Smooth muscle cell (in vitro differentiated cells): ENCODE results near the gene CCNI2. TPM values are rescaled to one million over a fixed set of nuclear protein-coding genes. Genes with fewer than 3 reads are reported as not detected.

Experiments used
- DNase-seq: peaks from one replicate; lab custom pipeline; 2025; ENCODE audit not compliant: unreplicated experiment; lab: John Stamatoyannopoulos, UW
- H2AFZ ChIP-seq: fragments of 200-600 bp; sonication (generic); 2 replicates; pipeline ENCODE4 v1.6.0; 2016; ENCODE audit warnings: antibody characterized with exemption, low read depth, mild to moderate bottlenecking
- H3F3A ChIP-seq: fragments of 200-600 bp; sonication (generic); 2 replicates; pipeline ENCODE4 v1.6.0; 2017; ENCODE audit warnings: antibody characterized with exemption, low read depth
- H3K27ac ChIP-seq: fragments of 200-600 bp; sonication (generic); 2 replicates; pipeline ENCODE4 v1.5.1; 2016; ENCODE audit warnings: low read depth, mild to moderate bottlenecking
- H3K27me3 ChIP-seq: fragments of 200-600 bp; sonication (generic); 2 replicates; pipeline ENCODE4 v1.6.1; 2016; ENCODE audit warnings: low read depth, mild to moderate bottlenecking
- H3K36me3 ChIP-seq: fragments of 200-600 bp; sonication (generic); 2 replicates; pipeline ENCODE4 v1.5.1; 2016; ENCODE audit warnings: low read depth
- H3K4me1 ChIP-seq: fragments of 200-600 bp; sonication (generic); 2 replicates; pipeline ENCODE4 v1.5.1; 2016; ENCODE audit warnings: low read depth
- H3K4me2 ChIP-seq: fragments of 200-600 bp; sonication (generic); 2 replicates; pipeline ENCODE4 v1.6.0; 2016; ENCODE audit warnings: mild to moderate bottlenecking
- H3K4me3 ChIP-seq: fragments of 200-600 bp; sonication (generic); 2 replicates; pipeline ENCODE4 v1.5.1; 2016; ENCODE audit warnings: mild to moderate bottlenecking
- H3K79me2 ChIP-seq: fragments of 200-600 bp; sonication (generic); 2 replicates; pipeline ENCODE4 v1.6.0; 2016; ENCODE audit warnings: low read depth, mild to moderate bottlenecking
- H3K9ac ChIP-seq: fragments of 200-600 bp; sonication (generic); 2 replicates; pipeline ENCODE4 v1.6.0; 2016; ENCODE audit warnings: low read depth
- H3K9me3 ChIP-seq: fragments of 200-600 bp; sonication (generic); replicated peaks from 2 replicates; pipeline ENCODE4 v1.5.1; 2016; ENCODE audit warnings: low read depth
- H4K20me1 ChIP-seq: fragments of 200-600 bp; sonication (generic); 2 replicates; pipeline ENCODE4 v1.6.0; 2016; ENCODE audit warnings: low read depth
- CTCF ChIP-seq: fragments of 200-600 bp; sonication (generic); IDR thresholded peaks from 2 replicates; pipeline ENCODE4 v1.5.1; 2017; ENCODE audit warnings: borderline replicate concordance, mild to moderate bottlenecking, antibody characterized with exemption; ENCODE audit not compliant: insufficient read depth, poor library complexity, severe bottlenecking
- WGBS: methylation state at CpG from one replicate; pipeline ENCODE4 v1.1.7; 2016; ENCODE audit warnings: low lambda C conversion rate; 5-methylcytosine and 5-hydroxymethylcytosine counted together
- polyA plus RNA-seq: library from polyadenylated mRNA; unstranded; fragments of >200 nt; fragmentation: Nextera tagmentation; extraction: Ambion mirVana; gene quantifications from 2 replicates; pipeline ENCODE4 v1.2.1, GENCODE V29; 2016
- total RNA-seq: library from RNA; depleted of rRNA; stranded (reverse); fragments of >200 nt; gene quantifications from 2 replicates; pipeline ENCODE4 v1.2.3, GENCODE V29; 2014

The CCNI2 gene
- total RNA-seq, result 0.36 and 0.81 TPM in 2 replicates
- 0.41 and 1.7 TPM in 2 replicates for polyA plus RNA-seq

- DNase-seq, result no peak
- peak within 1 kb of the TSS; percentile 54 for H3K4me3 ChIP-seq
- no peak within 1 kb of the TSS for H3K9ac ChIP-seq
- WGBS, result 3% methylated on average over 44 of the region's 59 CpGs
- H3K4me2 ChIP-seq, result peak within 1 kb of the TSS; percentile 84
- H3F3A ChIP-seq, result no peaks in the 10 kb centered on the region
- H4K20me1 ChIP-seq, result no peaks in the 10 kb centered on the region
- H3K27ac ChIP-seq, result no peak within 1 kb of the TSS
- no peaks in the 10 kb centered on the region for H3K36me3 ChIP-seq
- H3K79me2 ChIP-seq, result no peaks in the 10 kb centered on the region
- peak within 1 kb of the TSS; percentile 27 for H2AFZ ChIP-seq
- peaks cover 4% of the 10 kb centered on the region for H3K4me1 ChIP-seq
- H3K27me3 ChIP-seq, result peaks cover 63% of the 10 kb centered on the region
- H3K9me3 ChIP-seq, result no peaks in the 10 kb centered on the region
- TF ChIP-seq CTCF, result peak; percentile 23
Observed at GRCh38 chr5:132746954-132747615, at the start of gene CCNI2. CCNI2 (plus strand) TSS chr5:132747426; CDS start chr5:132747496, 70 bp downstream.

- H3K36me3 ChIP-seq, result peaks cover 10% of the 10 kb centered on the region
- no peak for DNase-seq
- H3K9me3 ChIP-seq, result no peaks in the 10 kb centered on the region
- no peaks in the 10 kb centered on the region for H3K79me2 ChIP-seq
- no peak overlapping the region for H3K27ac ChIP-seq
- TF ChIP-seq CTCF, result no peak
- no peaks in the 10 kb centered on the region for H4K20me1 ChIP-seq
- H3K4me3 ChIP-seq, result no peak overlapping the region
- no peak overlapping the region for H2AFZ ChIP-seq
- no peak overlapping the region for H3K4me2 ChIP-seq
- WGBS, result 98% methylated on average over 1 of the region's 1 CpG
- no peaks in the 10 kb centered on the region for H3F3A ChIP-seq
- no peaks in the 10 kb centered on the region for H3K27me3 ChIP-seq
- H3K9ac ChIP-seq, result no peak overlapping the region
- H3K4me1 ChIP-seq, result no peaks in the 10 kb centered on the region
Observed at GRCh38 chr5:132704875-132705274, 42.4 kb upstream of the CCNI2 start.

- TF ChIP-seq CTCF, result no peak
- Histone ChIP-seq H3K9me3 (no peaks in the 10 kb centered on the region), H2AFZ (no peak overlapping the region), H3K9ac (no peak overlapping the region), H3K4me1 (no peaks in the 10 kb centered on the region), H3K79me2 (no peaks in the 10 kb centered on the region), H3K27me3 (no peaks in the 10 kb centered on the region), H3K4me3 (no peak overlapping the region), H4K20me1 (no peaks in the 10 kb centered on the region), H3K4me2 (no peak overlapping the region), H3K36me3 (no peaks in the 10 kb centered on the region), H3F3A (no peaks in the 10 kb centered on the region), H3K27ac (no peak overlapping the region)
- DNase-seq, result no peak
Observed at GRCh38 chr5:132708645-132709044, 38.6 kb upstream of the CCNI2 start.
